ENCODE measurements around the gene FXYD6.
A peak's percentile ranks its signal among the peaks of the same experiment; 100 is the strongest.

The FXYD6 gene

GRCh38 chr11:117910525-117910924 is 34.1 kb upstream of the FXYD6 start:
- no peak for DNase-seq (ENCODE audit: low spot score)

- no peak for DNase-seq (ENCODE audit: low spot score)
Measured at GRCh38 chr11:117909611-117910382, 33.3 kb upstream of the FXYD6 start.

DNA sequence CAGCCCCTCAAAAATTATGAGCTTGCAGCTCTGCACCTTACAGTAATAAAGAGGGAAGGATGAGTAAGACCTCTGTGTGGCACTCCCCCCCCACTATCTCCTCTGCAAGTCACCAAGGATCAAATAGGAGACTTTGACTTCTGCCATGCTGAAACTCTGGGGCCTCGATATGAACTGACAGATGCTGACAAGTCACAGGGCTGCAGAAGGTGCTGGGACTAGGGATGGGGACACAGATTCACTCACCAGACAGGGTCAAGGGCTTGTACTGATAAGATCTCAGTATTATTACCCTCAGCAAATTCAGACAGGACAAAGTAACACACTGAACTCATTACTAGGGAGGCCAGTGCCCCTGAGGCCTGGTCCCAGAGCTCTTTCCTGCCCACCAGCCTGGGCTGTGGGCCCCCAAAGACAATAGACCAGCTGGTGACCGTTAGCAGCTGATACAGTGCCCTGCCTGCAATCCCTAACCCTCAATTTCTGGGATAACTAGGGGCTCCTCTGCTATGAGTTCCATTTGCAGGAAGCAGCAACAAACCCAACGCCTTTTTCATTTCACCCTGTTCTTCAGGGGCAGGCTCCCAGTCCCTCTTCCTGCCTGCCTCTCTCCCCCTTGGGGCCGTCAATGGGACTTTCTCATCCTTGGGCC is 32.6 kb upstream of the FXYD6 start:
- no peak for DNase-seq (ENCODE audit: low spot score)

DNA sequence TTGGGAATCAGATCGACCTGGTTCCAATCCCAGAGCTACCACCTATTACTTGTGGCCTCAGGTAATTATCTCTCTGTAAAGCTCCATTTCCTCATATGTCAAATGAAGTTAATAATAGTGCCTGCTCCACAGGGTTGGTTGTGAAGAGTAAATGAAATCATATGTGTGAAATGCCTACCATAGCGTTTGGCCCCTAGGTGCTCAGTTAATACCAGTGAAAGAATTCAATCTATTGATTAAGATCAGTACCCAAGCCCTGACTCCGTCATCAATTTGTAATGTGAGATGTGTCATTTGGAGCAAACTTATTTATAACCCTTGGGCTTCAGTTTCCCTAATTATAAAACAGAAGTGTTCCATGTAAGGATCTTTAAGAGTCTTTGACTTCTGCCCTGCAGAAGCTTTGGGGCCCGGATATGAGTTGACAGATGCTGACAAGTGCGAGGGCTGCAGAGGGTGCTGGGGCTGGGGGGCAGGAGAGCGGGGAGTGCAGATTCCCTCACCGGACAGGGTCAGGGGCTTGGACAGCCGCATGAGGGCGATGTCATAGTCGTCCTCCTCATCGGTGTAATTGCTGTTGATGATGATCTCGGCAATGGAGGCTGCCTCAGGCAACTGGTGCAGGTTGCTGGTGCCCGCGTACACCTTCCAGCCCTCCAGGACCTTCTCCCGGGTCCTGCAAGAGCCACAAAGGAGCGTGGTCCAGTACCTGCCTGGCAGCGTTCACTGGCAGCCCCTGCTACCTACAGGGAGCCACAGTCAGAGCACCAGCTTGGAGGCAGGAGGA is 31.8 kb upstream of the FXYD6 start:
- no peak for DNase-seq (ENCODE audit: low spot score)

DNA sequence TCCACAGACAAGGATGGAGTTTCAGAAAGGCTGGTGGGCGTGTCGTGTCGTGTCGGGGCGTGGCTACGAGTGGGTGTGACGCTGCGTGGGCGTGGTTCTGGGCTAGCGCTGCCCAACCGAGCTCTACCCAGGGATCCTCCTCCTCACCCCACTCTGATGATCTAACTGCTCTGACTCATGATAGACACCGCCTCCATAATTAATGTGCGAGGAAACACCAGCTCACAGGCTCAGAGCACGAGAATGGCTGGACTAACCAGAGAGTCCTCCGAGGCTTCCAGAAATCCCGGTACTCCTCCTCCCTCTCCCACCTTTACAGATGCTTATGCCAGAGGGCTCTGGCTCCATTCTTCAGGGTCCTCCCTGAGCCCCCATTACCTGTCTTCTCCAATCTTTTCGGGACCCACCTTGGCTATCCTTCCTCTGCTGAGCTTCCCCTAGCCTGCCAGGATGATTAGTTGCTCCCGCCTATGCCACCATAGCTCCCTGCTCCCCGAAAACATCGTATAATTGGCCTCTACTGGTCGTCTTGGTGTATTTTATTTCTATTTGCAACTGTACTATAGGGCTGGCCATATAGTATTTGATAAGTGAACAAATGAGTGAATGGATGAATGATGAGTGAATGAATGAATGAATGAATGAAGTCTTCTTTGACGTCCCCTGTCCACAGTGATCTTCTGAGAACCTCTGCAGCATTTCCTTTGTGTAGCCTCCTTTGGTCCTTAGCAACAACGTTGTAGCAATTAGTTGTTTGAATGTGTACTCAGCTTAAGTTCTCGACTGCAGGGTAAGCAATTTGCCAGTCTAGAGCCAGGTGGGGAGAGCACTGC is 31.0 kb upstream of the FXYD6 start:
- peak; percentile 72 for DNase-seq (ENCODE audit: low spot score)

GRCh38 chr11:117906710-117907109 is 30.3 kb upstream of the FXYD6 start:
- no peak for DNase-seq (ENCODE audit: low spot score)

GRCh38 chr11:117906126-117906525 is 29.7 kb upstream of the FXYD6 start:
- no peak for DNase-seq (ENCODE audit: low spot score)

GRCh38 chr11:117905524-117905923 is 29.1 kb upstream of the FXYD6 start:
- DNase-seq (ENCODE audit: low spot score): no peak

GRCh38 chr11:117903505-117904382 is 27.3 kb upstream of the FXYD6 start:
- no peak for DNase-seq (ENCODE audit: low spot score)

DNA sequence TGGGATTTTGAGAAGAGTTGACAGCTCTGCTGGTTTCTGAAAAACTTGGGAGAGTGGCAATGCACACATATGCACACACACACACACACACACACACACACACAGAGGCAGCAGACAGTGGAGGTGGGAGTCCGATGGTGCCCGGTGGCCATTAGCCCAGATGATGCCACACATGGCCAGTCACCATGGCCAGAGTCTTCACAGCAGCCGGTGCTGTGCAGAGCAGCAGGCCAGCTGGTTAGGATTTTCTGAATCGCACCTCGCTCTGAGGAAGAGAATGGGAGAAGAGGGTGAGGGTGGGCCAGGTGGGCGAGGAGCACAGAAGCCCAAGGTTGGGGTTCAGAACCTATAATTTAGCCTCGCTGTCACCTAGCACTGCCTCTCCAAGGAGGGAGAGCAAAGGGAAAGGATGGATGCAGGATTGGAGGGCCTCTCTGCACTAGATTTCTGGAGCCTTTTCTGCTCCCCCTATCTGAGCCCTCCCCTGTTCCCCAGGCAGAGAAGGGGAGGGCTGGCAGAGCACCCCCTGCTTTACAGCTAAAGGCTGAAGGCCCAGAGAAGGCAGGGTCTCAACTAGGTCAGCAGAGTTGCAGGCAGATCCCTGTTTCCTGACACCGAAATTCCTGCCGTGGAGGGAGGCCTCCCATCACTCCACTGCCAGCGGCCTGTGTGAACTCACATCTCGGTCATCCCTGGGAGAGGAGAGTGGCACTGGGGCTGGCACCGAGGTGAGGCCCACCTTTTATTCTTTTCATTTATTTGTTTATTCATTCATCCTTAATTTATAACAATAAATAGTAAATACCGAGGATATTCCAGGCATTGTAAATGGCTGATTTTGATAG is 25.8 kb upstream of the FXYD6 start:
- DNase-seq (ENCODE audit: low spot score): no peak

- no peak for DNase-seq (ENCODE audit: low spot score)
Measured at GRCh38 chr11:117901601-117902000, 25.1 kb upstream of the FXYD6 start.

- DNase-seq (ENCODE audit: low spot score): no peak
Measured at GRCh38 chr11:117900720-117901440, 24.4 kb upstream of the FXYD6 start.

DNA sequence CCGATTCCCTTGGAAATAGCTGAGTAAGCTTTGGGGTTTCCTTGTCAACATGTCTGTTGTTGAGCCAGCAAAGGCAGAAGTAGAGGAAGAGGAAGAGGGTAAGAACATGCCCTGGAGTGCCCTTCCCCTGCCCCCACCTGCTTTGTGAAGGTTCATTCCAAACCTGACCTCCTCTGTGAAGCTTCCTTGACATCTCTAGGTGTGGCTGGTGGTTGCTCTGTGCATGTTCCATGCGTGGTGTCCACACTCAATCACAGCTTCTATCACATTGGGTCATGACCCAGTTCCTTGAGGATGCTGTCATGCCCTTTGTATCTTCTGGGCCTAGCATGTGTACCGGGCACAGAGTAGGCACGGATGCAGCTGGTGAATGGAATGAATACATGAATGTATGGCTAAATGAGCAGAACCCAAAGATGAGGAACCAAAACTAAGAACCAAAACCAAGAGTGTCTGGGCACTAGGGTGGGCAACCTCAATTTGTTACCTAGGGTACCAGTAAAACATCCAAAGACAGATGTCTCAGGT is 23.7 kb upstream of the FXYD6 start:
- no peak for DNase-seq (ENCODE audit: low spot score)

- DNase-seq (ENCODE audit: low spot score): no peak
Measured at GRCh38 chr11:117898059-117898458, 21.6 kb upstream of the FXYD6 start.

DNA sequence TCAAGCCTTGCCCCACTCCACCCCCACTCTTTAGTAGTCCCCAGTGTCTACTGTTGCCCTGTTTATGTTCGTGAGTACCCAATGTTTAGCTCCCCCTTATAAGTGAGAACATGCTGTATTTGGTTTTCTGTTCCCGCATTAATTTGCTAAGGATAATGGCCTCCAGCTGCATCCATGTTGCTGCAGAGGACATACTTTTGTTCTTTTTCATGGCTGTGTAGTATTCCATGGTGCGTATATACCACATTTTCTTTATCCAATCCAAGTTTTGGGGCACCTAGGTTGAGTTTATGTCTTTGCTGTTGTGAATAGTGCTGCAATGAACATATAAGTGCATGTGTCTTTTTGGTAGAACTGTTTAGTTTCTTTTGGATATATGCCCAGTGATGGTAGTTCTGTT is 16.2 kb upstream of the FXYD6 start:
- no peak for DNase-seq (ENCODE audit: low spot score)

- no peak for DNase-seq (ENCODE audit: low spot score)
Measured at GRCh38 chr11:117891362-117891761, 14.9 kb upstream of the FXYD6 start.

GRCh38 chr11:117888139-117888566 is 11.7 kb upstream of the FXYD6 start:
- DNase-seq (ENCODE audit: low spot score): no peak

- no peak for DNase-seq (ENCODE audit: low spot score)
Measured at GRCh38 chr11:117887431-117888138, 11.1 kb upstream of the FXYD6 start.
